Fibroblast of lung (primary cell): ENCODE measurements around the gene RASA3. TPM values are rescaled to one million over a fixed set of nuclear protein-coding genes. Genes with fewer than 3 reads are reported as not detected.

Experiments used
- DNase-seq, 2 donors: peaks; one replicate each; pipeline versions ENCODE4 v3.0.0 to v3.0.0-alpha.2; 2010; ENCODE audit warnings: low read depth in 2 of 2
- H2AFZ ChIP-seq: 2 replicates; pipeline ENCODE4 v1.5.1; 2012; ENCODE audit warnings: low read length, control low read depth, inconsistent platforms
- H3K27ac ChIP-seq: 2 replicates; pipeline ENCODE4 v1.5.1; 2011; ENCODE audit warnings: low read length, control low read depth; ENCODE audit not compliant: insufficient read depth
- H3K27me3 ChIP-seq: 2 replicates; pipeline ENCODE4 v1.5.1; 2011; ENCODE audit warnings: mild to moderate bottlenecking, low read length; ENCODE audit not compliant: control insufficient read depth, insufficient read depth
- H3K36me3 ChIP-seq: 2 replicates; pipeline ENCODE4 v1.5.1; 2011; ENCODE audit warnings: low read length; ENCODE audit not compliant: control insufficient read depth, insufficient read depth
- H3K4me1 ChIP-seq: 2 replicates; pipeline ENCODE4 v1.5.1; 2011; ENCODE audit warnings: low read length; ENCODE audit not compliant: control insufficient read depth, insufficient read depth; ENCODE audit errors: extremely low read depth
- H3K4me2 ChIP-seq: 2 replicates; pipeline ENCODE4 v1.5.1; 2011; ENCODE audit warnings: low read length, control low read depth; ENCODE audit not compliant: insufficient read depth; ENCODE audit errors: extremely low read depth
- H3K4me3 ChIP-seq, 4 experiments: fragments of 200-600 bp in 1 of 4; sonication (generic) in 1 of 4; replicated peaks in 1 of 4; 2 replicates each; pipeline ENCODE4 v1.5.1; 2011 to 2016; ENCODE audit warnings: low read length in 4 of 4, low read depth in 3 of 4, mild to moderate bottlenecking in 3 of 4, control low read depth in 2 of 4, inconsistent platforms in 1 of 4, mixed read lengths in 1 of 4; ENCODE audit not compliant: insufficient read depth in 1 of 4; ENCODE audit errors: control extremely low read depth in 1 of 4
- H3K79me2 ChIP-seq: 2 replicates; pipeline ENCODE4 v1.5.1; 2012; ENCODE audit warnings: mild to moderate bottlenecking, low read length, inconsistent platforms; ENCODE audit not compliant: control insufficient read depth, insufficient read depth
- H3K9ac ChIP-seq: 2 replicates; pipeline ENCODE4 v1.5.1; 2011; ENCODE audit warnings: mild to moderate bottlenecking, low read length, control low read depth; ENCODE audit not compliant: insufficient read depth
- H3K9me3 ChIP-seq: 2 replicates; pipeline ENCODE4 v1.5.1; 2012; ENCODE audit warnings: low read depth, low read length; ENCODE audit not compliant: control insufficient read depth, insufficient read depth
- H4K20me1 ChIP-seq: 2 replicates; pipeline ENCODE4 v1.5.1; 2011; ENCODE audit warnings: low read length; ENCODE audit not compliant: control insufficient read depth, insufficient read depth; ENCODE audit errors: extremely low read depth
- CTCF ChIP-seq, 2 donors: IDR thresholded peaks in 1 of 2; conservative IDR thresholded peaks in 1 of 2; 1 replicate in 1 of 2; 2 replicates in 1 of 2; pipeline ENCODE4 v1.5.1; 2011 to 2012; ENCODE audit warnings: low read length in 2 of 2, control low read depth in 1 of 2, inconsistent platforms in 1 of 2, low read depth in 1 of 2, mild to moderate bottlenecking in 1 of 2
- EZH2 ChIP-seq: IDR thresholded peaks from 2 replicates; pipeline ENCODE4 v1.5.1; 2012; ENCODE audit warnings: low read length, control low read depth, mild to moderate bottlenecking; ENCODE audit errors: missing control alignments
- polyA plus RNA-seq, 2 donors: library from polyadenylated mRNA; depleted of rRNA in 1 of 2; stranded (reverse) in 1 of 2; unstranded in 1 of 2; fragments of >200 nt; gene quantifications; 2 replicates each; pipeline ENCODE4 v1.2.1, GENCODE V29; 2011 to 2012; ENCODE audit warnings: missing spikeins in 1 of 2
- total RNA-seq: library from RNA; depleted of rRNA; stranded (reverse); fragments of >200 nt; gene quantifications from 2 replicates; pipeline ENCODE4 v1.2.1, GENCODE V29; 2014

RASA3 gene
- total and polyA plus RNA-seq, 2 donors (not counting 1 experiment from before 2014, with no cell fraction given): 26.6 to 31.1 TPM

- Histone ChIP-seq H3K4me1 (peaks cover 29% of the 10 kb centered on the region), H2AFZ (no peak overlapping the region), H3K9ac (no peak overlapping the region), H3K79me2 (peaks cover 76% of the 10 kb centered on the region), H3K4me3 (no peak overlapping the region), H3K27me3 (no peaks in the 10 kb centered on the region), H3K36me3 (peaks cover 31% of the 10 kb centered on the region), H3K4me2 (no peak overlapping the region), H3K27ac (no peak overlapping the region), H3K9me3 (no peaks in the 10 kb centered on the region), H4K20me1 (no peaks in the 10 kb centered on the region)
- no peak for DNase-seq
- TF ChIP-seq CTCF (conservative IDR thresholded peaks at IDR 0.05 in 1 of 2, IDR thresholded peaks at IDR 0.05 in 1 of 2; ENCODE audit: low read depth in 1 of 2, low read length in 2 of 2): no peak
- TF ChIP-seq EZH2: no peak
These were observed 72.2 kb downstream of the RASA3 start for GRCh38 chr13:114059946-114060860.

- TF ChIP-seq EZH2 (no peak), CTCF (conservative IDR thresholded peaks at IDR 0.05 in 1 of 2, IDR thresholded peaks at IDR 0.05 in 1 of 2; ENCODE audit: low read depth in 1 of 2, low read length in 2 of 2) (no peak)
- H3K4me2 ChIP-seq: no peak overlapping the region
- peaks cover 84% of the 10 kb centered on the region for H3K79me2 ChIP-seq
- H4K20me1 ChIP-seq: no peaks in the 10 kb centered on the region
- peaks cover 25% of the 10 kb centered on the region for H3K4me1 ChIP-seq
- no peak overlapping the region for H3K4me3 ChIP-seq
- H3K27ac ChIP-seq: no peak overlapping the region
- no peak overlapping the region for H2AFZ ChIP-seq
- DNase-seq: no peak
- H3K27me3 ChIP-seq: no peaks in the 10 kb centered on the region
- H3K9me3 ChIP-seq: no peaks in the 10 kb centered on the region
- H3K9ac ChIP-seq: no peak overlapping the region
- H3K36me3 ChIP-seq: peaks cover 36% of the 10 kb centered on the region
These were observed 73.0 kb downstream of the RASA3 start for GRCh38 chr13:114059428-114059827.

DNA sequence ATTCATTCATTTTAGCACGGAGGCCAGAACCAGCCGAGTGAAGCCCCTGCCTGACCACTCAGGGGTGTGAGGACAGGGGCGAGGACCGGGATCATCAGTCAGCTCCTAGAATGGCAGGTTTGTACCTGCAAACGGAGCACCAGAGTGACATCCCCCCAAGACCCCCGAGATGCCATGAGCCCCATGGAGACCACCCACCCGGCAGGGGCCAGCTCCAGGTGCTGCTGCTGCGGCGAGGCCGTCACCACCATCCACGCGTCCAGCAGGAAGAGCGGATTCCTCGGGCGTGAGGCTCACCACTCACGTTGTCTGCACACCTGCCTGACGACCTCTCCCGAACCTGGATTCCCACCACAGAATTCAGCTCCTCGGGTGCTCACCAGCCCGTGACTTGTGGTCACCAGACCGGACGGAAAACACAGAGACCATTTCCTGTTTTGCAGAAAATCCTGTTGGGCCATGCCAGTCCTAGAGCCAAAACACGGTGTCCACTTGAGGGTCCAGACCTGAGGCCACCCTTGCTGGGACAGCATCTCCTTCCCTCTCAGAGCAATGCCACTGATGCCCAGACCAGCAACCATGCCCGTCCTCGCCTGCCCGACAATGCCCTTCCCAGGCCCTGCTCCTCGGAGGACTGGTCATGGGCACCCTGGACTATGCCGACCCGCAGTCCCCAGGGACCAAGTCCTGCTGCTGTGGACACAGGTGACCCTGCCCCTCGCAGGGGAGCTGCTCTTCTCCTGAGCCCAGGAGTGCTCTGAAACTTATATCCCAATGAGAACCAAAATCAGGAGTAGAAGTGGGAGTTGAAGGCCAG is 74.2 kb downstream of the RASA3 start:
- Histone ChIP-seq H3K27me3 (no peaks in the 10 kb centered on the region), H3K36me3 (peaks cover 36% of the 10 kb centered on the region), H2AFZ (no peak overlapping the region), H3K9ac (no peak overlapping the region), H3K4me2 (no peak overlapping the region), H3K79me2 (peaks cover 87% of the 10 kb centered on the region), H3K27ac (no peak overlapping the region), H3K4me3 (no peak overlapping the region), H4K20me1 (no peaks in the 10 kb centered on the region), H3K4me1 (peaks cover 16% of the 10 kb centered on the region), H3K9me3 (no peaks in the 10 kb centered on the region)
- no peak for TF ChIP-seq CTCF (conservative IDR thresholded peaks at IDR 0.05 in 1 of 2, IDR thresholded peaks at IDR 0.05 in 1 of 2; ENCODE audit: low read depth in 1 of 2, low read length in 2 of 2)
- TF ChIP-seq EZH2: no peak
- no peak for DNase-seq
